HepG2 (cell line): ENCODE measurements around the gene MICOS13.

Source experiments
- CBFB ChIP-seq: sonication (generic); formaldehyde crosslinking; IDR thresholded peaks from 2 replicates; pipeline ENCODE4 v1.4.0; 2020; ENCODE audit warnings: missing genetic modification reagents
- ESRRA ChIP-seq: sonication (generic); formaldehyde crosslinking; IDR thresholded peaks from 2 replicates; pipeline ENCODE4 v1.5.1; 2020; ENCODE audit warnings: mild to moderate bottlenecking, low read depth, missing genetic modification reagents
- EZH2 ChIP-seq: conservative IDR thresholded peaks from 2 replicates; pipeline ENCODE4 v1.6.1; 2012; ENCODE audit warnings: mild to moderate bottlenecking, low read depth, low read length, moderate library complexity
- JUND ChIP-seq: sonication (generic); formaldehyde crosslinking; IDR thresholded peaks from 2 replicates; pipeline ENCODE4 v1.8.0; 2022; ENCODE audit warnings: mild to moderate bottlenecking, missing genetic modification reagents
- NR2C2 ChIP-seq: sonication (generic); formaldehyde crosslinking; IDR thresholded peaks from 2 replicates; pipeline ENCODE4 v1.4.0; 2020; ENCODE audit warnings: missing genetic modification reagents, mild to moderate bottlenecking, moderate library complexity, borderline replicate concordance
- SRSF9 ChIP-seq: fragments of 200-400 bp; formaldehyde crosslinking; IDR thresholded peaks from 2 replicates; pipeline ENCODE4 v1.6.1; 2018; ENCODE audit warnings: borderline replicate concordance, mild to moderate bottlenecking, low read depth, low read length; ENCODE audit not compliant: insufficient read depth, poor library complexity, severe bottlenecking
- ZBTB49 ChIP-seq: sonication (generic); formaldehyde crosslinking; IDR thresholded peaks from 2 replicates; pipeline ENCODE4 v1.4.0; 2020; ENCODE audit warnings: missing genetic modification reagents, borderline replicate concordance
- ZNF263 ChIP-seq: sonication (generic); formaldehyde crosslinking; IDR thresholded peaks from 2 replicates; pipeline ENCODE4 v1.4.0; 2020; ENCODE audit warnings: missing genetic modification reagents
- ZNF280B ChIP-seq: sonication (generic); formaldehyde crosslinking; IDR thresholded peaks from 2 replicates; pipeline ENCODE4 v1.5.0; 2020; ENCODE audit warnings: missing genetic modification reagents, mild to moderate bottlenecking, borderline replicate concordance
- ZNF343 ChIP-seq: sonication (generic); formaldehyde crosslinking; IDR thresholded peaks from 2 replicates; pipeline ENCODE4 v1.4.0; 2020; ENCODE audit warnings: mild to moderate bottlenecking, missing genetic modification reagents
- ZNF672 ChIP-seq: sonication (generic); formaldehyde crosslinking; IDR thresholded peaks from 2 replicates; pipeline ENCODE4 v1.8.1; 2022; ENCODE audit warnings: missing genetic modification reagents
- ZUFSP ChIP-seq: sonication (generic); formaldehyde crosslinking; IDR thresholded peaks from 2 replicates; pipeline ENCODE4 v1.9.0; 2021; ENCODE audit warnings: missing genetic modification reagents, mild to moderate bottlenecking, borderline replicate concordance

GRCh38 chr19:5694167-5694955 lies 14.0 kb upstream of the MICOS13 start:
- TF ChIP-seq SRSF9 (no peak), ZBTB49 (no peak), ESRRA (no peak), NR2C2 (CRISPR knock-in tag) (no peak), JUND (CRISPR knock-in tag) (no peak), ZUFSP (CRISPR knock-in tag) (no peak), ZNF263 (CRISPR knock-in tag) (no peak), EZH2 (no peak), ZNF672 (CRISPR knock-in tag) (no peak), ZNF343 (no peak), CBFB (CRISPR knock-in tag) (no peak), ZNF280B (CRISPR knock-in tag) (no peak)
